ENCODE results near the gene SH3GL3.

The SH3GL3 gene

GRCh38 chr15:83516935-83517334, 69.8 kb downstream of the SH3GL3 start:
- Histone ChIP-seq H3K9me3 (ENCODE audit: control insufficient read depth, low read length) (no peaks in the 10 kb centered on the region), H3K4me3 (ENCODE audit: low read length) (no peak overlapping the region), H3K27me3 (ENCODE audit: control insufficient read depth, insufficient read depth, low read length) (no peaks in the 10 kb centered on the region), H3K9ac (ENCODE audit: low read length) (no peak overlapping the region), H3K4me1 (ENCODE audit: control insufficient read depth, insufficient read depth, low read length) (no peaks in the 10 kb centered on the region), H3K36me3 (ENCODE audit: control insufficient read depth, insufficient read depth, low read length) (no peaks in the 10 kb centered on the region)

GRCh38 chr15:83526319-83526718, 79.2 kb downstream of the SH3GL3 start:
- no peaks in the 10 kb centered on the region for H3K4me1 ChIP-seq (ENCODE audit: control insufficient read depth, insufficient read depth, low read length)
- no peak overlapping the region for H3K4me3 ChIP-seq (ENCODE audit: low read length)
- no peak overlapping the region for H3K9ac ChIP-seq (ENCODE audit: low read length)
- H3K36me3 ChIP-seq (ENCODE audit: control insufficient read depth, insufficient read depth, low read length): no peaks in the 10 kb centered on the region
- no peaks in the 10 kb centered on the region for H3K27me3 ChIP-seq (ENCODE audit: control insufficient read depth, insufficient read depth, low read length)
- H3K9me3 ChIP-seq (ENCODE audit: control insufficient read depth, low read length): no peaks in the 10 kb centered on the region

DNA sequence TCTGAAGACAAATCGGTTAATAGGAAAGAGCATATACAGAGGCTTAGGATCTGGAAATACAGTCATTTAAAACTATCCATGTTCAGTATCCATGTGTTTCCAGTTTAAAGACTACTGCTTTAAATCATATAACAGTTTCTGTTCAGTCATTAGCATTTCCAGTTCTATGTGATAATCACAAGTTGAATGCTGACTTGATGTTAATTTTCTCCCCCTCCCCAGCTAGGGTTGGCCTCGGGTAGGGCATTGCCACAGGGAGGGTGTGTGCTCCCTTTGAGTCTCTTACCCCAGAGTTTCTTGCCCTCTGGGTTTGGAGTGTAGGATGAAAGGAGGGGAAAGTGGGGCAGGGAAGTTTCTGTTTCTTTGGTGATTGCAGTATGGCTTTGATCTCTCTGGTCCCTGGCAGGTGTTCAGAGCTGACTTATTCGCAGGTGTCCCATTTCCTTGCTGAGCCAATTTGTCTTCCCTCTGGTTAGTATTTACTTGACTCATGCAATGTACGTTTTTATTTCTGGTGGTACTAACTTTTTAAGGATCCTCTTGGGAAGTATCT, 86.3 kb downstream of the SH3GL3 start:
- Histone ChIP-seq H3K27me3 (ENCODE audit: control insufficient read depth, insufficient read depth, low read length) (no peaks in the 10 kb centered on the region), H3K4me3 (ENCODE audit: low read length) (no peak overlapping the region), H3K9ac (ENCODE audit: low read length) (no peak overlapping the region), H3K36me3 (ENCODE audit: control insufficient read depth, insufficient read depth, low read length) (no peaks in the 10 kb centered on the region), H3K4me1 (ENCODE audit: control insufficient read depth, insufficient read depth, low read length) (no peaks in the 10 kb centered on the region), H3K9me3 (ENCODE audit: control insufficient read depth, low read length) (no peaks in the 10 kb centered on the region)

GRCh38 chr15:83537606-83538005, 90.5 kb downstream of the SH3GL3 start:
- H3K4me3 ChIP-seq (ENCODE audit: low read length): no peak overlapping the region
- no peaks in the 10 kb centered on the region for H3K9me3 ChIP-seq (ENCODE audit: control insufficient read depth, low read length)

GRCh38 chr15:83538682-83539081, 91.5 kb downstream of the SH3GL3 start:
- no peak overlapping the region for H3K9ac ChIP-seq (ENCODE audit: low read length)
- H3K4me1 ChIP-seq (ENCODE audit: control insufficient read depth, insufficient read depth, low read length): no peaks in the 10 kb centered on the region
- H3K27me3 ChIP-seq (ENCODE audit: control insufficient read depth, insufficient read depth, low read length): no peaks in the 10 kb centered on the region
- no peaks in the 10 kb centered on the region for H3K9me3 ChIP-seq (ENCODE audit: control insufficient read depth, low read length)
- no peaks in the 10 kb centered on the region for H3K36me3 ChIP-seq (ENCODE audit: control insufficient read depth, insufficient read depth, low read length)
- no peak overlapping the region for H3K4me3 ChIP-seq (ENCODE audit: low read length)

More at GRCh38 chr15:83537606-83538005, 90.5 kb downstream of the SH3GL3 start:
- Histone ChIP-seq H3K4me1 (ENCODE audit: control insufficient read depth, insufficient read depth, low read length) (no peaks in the 10 kb centered on the region), H3K36me3 (ENCODE audit: control insufficient read depth, insufficient read depth, low read length) (no peaks in the 10 kb centered on the region), H3K9ac (ENCODE audit: low read length) (no peak overlapping the region), H3K27me3 (ENCODE audit: control insufficient read depth, insufficient read depth, low read length) (no peaks in the 10 kb centered on the region)

DNA sequence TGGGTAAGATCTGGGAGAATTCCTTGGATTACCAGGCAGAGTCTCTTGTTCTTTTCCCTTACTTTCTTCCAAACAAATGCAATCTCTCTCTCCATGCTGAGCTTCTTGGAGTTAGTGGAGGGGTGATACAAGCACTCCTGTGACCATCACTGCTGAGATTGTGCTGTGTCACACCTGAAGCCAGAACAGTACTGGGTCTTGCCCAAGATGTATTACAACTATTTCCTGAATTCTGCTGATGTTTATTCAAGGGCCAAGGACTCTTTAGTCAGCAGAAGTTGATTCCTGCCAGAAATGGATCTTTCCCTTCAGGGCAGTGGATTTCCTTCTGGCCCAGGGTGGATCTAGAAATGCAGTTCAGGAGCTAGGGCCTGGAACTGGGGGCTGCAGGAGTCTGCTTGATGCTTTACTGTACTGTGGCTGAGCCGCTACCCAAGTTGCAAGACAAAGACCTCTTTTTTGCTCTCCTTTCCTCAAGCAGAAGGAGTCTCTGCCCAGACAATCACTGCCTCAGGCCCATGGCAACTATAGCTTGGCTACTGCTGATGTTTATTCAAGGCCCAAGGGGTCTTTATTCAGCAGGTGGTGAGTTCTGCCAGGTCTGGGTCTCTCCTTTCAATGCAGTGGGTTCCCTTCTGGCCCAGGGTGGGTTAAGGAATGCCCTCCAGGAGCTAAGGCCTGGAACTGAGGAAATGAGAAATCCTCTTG, 98.8 kb downstream of the SH3GL3 start:
- H3K4me1 ChIP-seq (ENCODE audit: control insufficient read depth, insufficient read depth, low read length): no peaks in the 10 kb centered on the region
- no peaks in the 10 kb centered on the region for H3K9me3 ChIP-seq (ENCODE audit: control insufficient read depth, low read length)
- H3K27me3 ChIP-seq (ENCODE audit: control insufficient read depth, insufficient read depth, low read length): no peaks in the 10 kb centered on the region
- H3K4me3 ChIP-seq (ENCODE audit: low read length): no peak overlapping the region
- no peaks in the 10 kb centered on the region for H3K36me3 ChIP-seq (ENCODE audit: control insufficient read depth, insufficient read depth, low read length)
- no peak overlapping the region for H3K9ac ChIP-seq (ENCODE audit: low read length)

- Histone ChIP-seq H3K4me1 (ENCODE audit: control insufficient read depth, insufficient read depth, low read length) (no peaks in the 10 kb centered on the region), H3K27me3 (ENCODE audit: control insufficient read depth, insufficient read depth, low read length) (no peaks in the 10 kb centered on the region), H3K9me3 (ENCODE audit: control insufficient read depth, low read length) (no peaks in the 10 kb centered on the region), H3K4me3 (ENCODE audit: low read length) (no peak overlapping the region), H3K9ac (ENCODE audit: low read length) (no peak overlapping the region), H3K36me3 (ENCODE audit: control insufficient read depth, insufficient read depth, low read length) (no peaks in the 10 kb centered on the region)
Observed at GRCh38 chr15:83546512-83546888, 99.4 kb downstream of the SH3GL3 start.

DNA sequence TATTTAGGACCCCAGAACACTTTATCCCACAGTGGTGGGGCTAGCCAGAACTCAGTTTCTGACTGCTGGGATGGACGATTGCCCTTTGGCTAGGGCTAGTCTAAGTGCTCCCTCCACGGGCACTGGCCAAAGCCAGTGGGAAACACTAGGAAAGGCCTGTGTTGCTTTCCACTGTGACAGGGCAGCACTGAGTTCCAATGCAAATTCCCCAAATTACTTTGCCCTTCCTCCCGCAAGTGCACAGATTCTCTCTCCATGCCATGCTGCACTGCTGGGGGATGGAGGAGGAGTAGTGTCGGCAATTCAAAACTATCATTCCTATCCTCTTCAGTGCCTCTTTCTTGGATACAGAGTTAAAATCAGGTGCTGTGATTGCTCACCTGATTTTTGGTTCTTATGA, 100.0 kb downstream of the SH3GL3 start:
- Histone ChIP-seq H3K4me3 (ENCODE audit: low read length) (no peak overlapping the region), H3K4me1 (ENCODE audit: control insufficient read depth, insufficient read depth, low read length) (no peaks in the 10 kb centered on the region), H3K9me3 (ENCODE audit: control insufficient read depth, low read length) (no peaks in the 10 kb centered on the region), H3K36me3 (ENCODE audit: control insufficient read depth, insufficient read depth, low read length) (no peaks in the 10 kb centered on the region), H3K9ac (ENCODE audit: low read length) (no peak overlapping the region), H3K27me3 (ENCODE audit: control insufficient read depth, insufficient read depth, low read length) (no peaks in the 10 kb centered on the region)

GRCh38 chr15:83549623-83550022, 102.5 kb downstream of the SH3GL3 start:
- no peaks in the 10 kb centered on the region for H3K27me3 ChIP-seq (ENCODE audit: control insufficient read depth, insufficient read depth, low read length)
- no peaks in the 10 kb centered on the region for H3K36me3 ChIP-seq (ENCODE audit: control insufficient read depth, insufficient read depth, low read length)
- no peak overlapping the region for H3K4me3 ChIP-seq (ENCODE audit: low read length)
- H3K9me3 ChIP-seq (ENCODE audit: control insufficient read depth, low read length): no peaks in the 10 kb centered on the region
- H3K9ac ChIP-seq (ENCODE audit: low read length): no peak overlapping the region
- H3K4me1 ChIP-seq (ENCODE audit: control insufficient read depth, insufficient read depth, low read length): no peaks in the 10 kb centered on the region

- H3K4me3 ChIP-seq (ENCODE audit: low read length): no peak overlapping the region
- H3K4me1 ChIP-seq (ENCODE audit: control insufficient read depth, insufficient read depth, low read length): no peaks in the 10 kb centered on the region
- no peaks in the 10 kb centered on the region for H3K27me3 ChIP-seq (ENCODE audit: control insufficient read depth, insufficient read depth, low read length)
- no peak overlapping the region for H3K9ac ChIP-seq (ENCODE audit: low read length)
- no peaks in the 10 kb centered on the region for H3K9me3 ChIP-seq (ENCODE audit: control insufficient read depth, low read length)
- H3K36me3 ChIP-seq (ENCODE audit: control insufficient read depth, insufficient read depth, low read length): no peaks in the 10 kb centered on the region
Observed at GRCh38 chr15:83554558-83554957, 107.4 kb downstream of the SH3GL3 start.

GRCh38 chr15:83555383-83555782, 108.2 kb downstream of the SH3GL3 start:
- no peaks in the 10 kb centered on the region for H3K4me1 ChIP-seq (ENCODE audit: control insufficient read depth, insufficient read depth, low read length)
- no peaks in the 10 kb centered on the region for H3K27me3 ChIP-seq (ENCODE audit: control insufficient read depth, insufficient read depth, low read length)
- H3K4me3 ChIP-seq (ENCODE audit: low read length): no peak overlapping the region
- H3K9me3 ChIP-seq (ENCODE audit: control insufficient read depth, low read length): no peaks in the 10 kb centered on the region
- no peaks in the 10 kb centered on the region for H3K36me3 ChIP-seq (ENCODE audit: control insufficient read depth, insufficient read depth, low read length)
- no peak overlapping the region for H3K9ac ChIP-seq (ENCODE audit: low read length)

GRCh38 chr15:83556068-83556467, 108.9 kb downstream of the SH3GL3 start:
- Histone ChIP-seq H3K9me3 (ENCODE audit: control insufficient read depth, low read length) (no peaks in the 10 kb centered on the region), H3K36me3 (ENCODE audit: control insufficient read depth, insufficient read depth, low read length) (no peaks in the 10 kb centered on the region), H3K4me3 (ENCODE audit: low read length) (no peak overlapping the region), H3K9ac (ENCODE audit: low read length) (no peak overlapping the region), H3K4me1 (ENCODE audit: control insufficient read depth, insufficient read depth, low read length) (no peaks in the 10 kb centered on the region), H3K27me3 (ENCODE audit: control insufficient read depth, insufficient read depth, low read length) (no peaks in the 10 kb centered on the region)

GRCh38 chr15:83556754-83557153, 109.6 kb downstream of the SH3GL3 start:
- H3K9me3 ChIP-seq (ENCODE audit: control insufficient read depth, low read length): no peaks in the 10 kb centered on the region
- no peak overlapping the region for H3K4me3 ChIP-seq (ENCODE audit: low read length)
- no peaks in the 10 kb centered on the region for H3K4me1 ChIP-seq (ENCODE audit: control insufficient read depth, insufficient read depth, low read length)
- no peaks in the 10 kb centered on the region for H3K36me3 ChIP-seq (ENCODE audit: control insufficient read depth, insufficient read depth, low read length)
- no peak overlapping the region for H3K9ac ChIP-seq (ENCODE audit: low read length)
- H3K27me3 ChIP-seq (ENCODE audit: control insufficient read depth, insufficient read depth, low read length): no peaks in the 10 kb centered on the region
